H1 (cell line): ENCODE results near the gene FLT3. TPM values are rescaled to one million over a fixed set of nuclear protein-coding genes. Genes with fewer than 3 reads are reported as not detected.

Experiments
- CTCF ChIA-PET: fragments of 300-600 bp; sonication (Branson Sonifier 250); formaldehyde crosslinking; loops from one replicate; lab custom pipeline; 2021; ENCODE audit not compliant: partially characterized antibody; lab: Charles Lee
- POLR2A ChIA-PET: fragments of 300-600 bp; sonication (Branson Sonifier 250); formaldehyde crosslinking; loops from one replicate; lab custom pipeline; 2021; ENCODE audit warnings: inconsistent platforms; ENCODE audit not compliant: partially characterized antibody; lab: Charles Lee
- DNase-seq, 2 experiments: peaks; one replicate each; pipeline versions ENCODE4 v3.0.0 to v3.0.0-alpha.2; 2010 to 2022; ENCODE audit warnings: low spot score in 2 of 2, low read depth in 1 of 2, mixed read lengths in 1 of 2
- FAIRE-seq: peaks from 2 replicates; lab custom pipeline; 2011; peaks lifted over from hg19 to GRCh38; lab: Jason Lieb, UNC
- H2AFZ ChIP-seq: 2 replicates; pipeline ENCODE4 v1.8.1; 2012; ENCODE audit warnings: low read length, inconsistent platforms
- H2AK5ac ChIP-seq: 2 replicates; pipeline ENCODE4 v1.6.1; 2013; ENCODE audit warnings: low read depth, low read length
- H2BK120ac ChIP-seq: replicated peaks from 2 replicates; pipeline ENCODE3; 2013; ENCODE audit warnings: low read depth, low read length, inconsistent platforms
- H2BK12ac ChIP-seq: 2 replicates; pipeline ENCODE4 v1.6.1; 2013; ENCODE audit warnings: low read depth, low read length
- H2BK15ac ChIP-seq: 2 replicates; pipeline ENCODE4 v1.6.1; 2013; ENCODE audit warnings: low read length
- H2BK20ac ChIP-seq: 2 replicates; pipeline ENCODE4 v1.6.1; 2013; ENCODE audit warnings: low read length
- H2BK5ac ChIP-seq: 2 replicates; pipeline ENCODE4 v1.6.1; 2013; ENCODE audit warnings: low read depth, low read length
- H3K14ac ChIP-seq: 2 replicates; pipeline ENCODE4 v1.6.1; 2013; ENCODE audit warnings: inconsistent platforms; ENCODE audit not compliant: insufficient read length
- H3K18ac ChIP-seq: 2 replicates; pipeline ENCODE4 v1.6.1; 2013; ENCODE audit warnings: low read length; ENCODE audit errors: extremely low read depth
- H3K23ac ChIP-seq: 2 replicates; pipeline ENCODE4 v1.6.1; 2013; ENCODE audit warnings: inconsistent platforms; ENCODE audit not compliant: insufficient read length
- H3K23me2 ChIP-seq: 2 replicates; pipeline ENCODE4 v1.6.1; 2013; ENCODE audit warnings: low read depth, low read length
- H3K27ac ChIP-seq: 2 replicates; pipeline ENCODE4 v1.6.1; 2011; ENCODE audit warnings: low read depth, low read length, inconsistent platforms
- H3K27me3 ChIP-seq, 4 experiments: replicated peaks in 1 of 4; 1 replicate in 1 of 4; 2 replicates in 3 of 4; pipeline versions ENCODE4 v1.6.1 to v1.8.1; 2011 to 2013; ENCODE audit warnings: low read length in 3 of 4, mild to moderate bottlenecking in 3 of 4, inconsistent platforms in 2 of 4, mixed read lengths in 2 of 4, moderate library complexity in 1 of 4; ENCODE audit not compliant: control insufficient read depth in 3 of 4, insufficient read depth in 3 of 4; ENCODE audit errors: extremely low read depth in 1 of 4
- H3K36me3 ChIP-seq, 4 experiments: 2 replicates each; pipeline versions ENCODE4 v1.6.1 to v1.8.1; 2011 to 2013; ENCODE audit warnings: mild to moderate bottlenecking in 4 of 4, low read length in 3 of 4, moderate library complexity in 2 of 4, control low read depth in 1 of 4, inconsistent platforms in 1 of 4; ENCODE audit not compliant: insufficient read depth in 4 of 4, control insufficient read depth in 2 of 4
- H3K4ac ChIP-seq: replicated peaks from 2 replicates; pipeline ENCODE3; 2013; ENCODE audit warnings: low read length, low read depth, mixed read lengths, inconsistent platforms; ENCODE audit not compliant: insufficient read length
- H3K4me1 ChIP-seq, 4 experiments: replicated peaks in 1 of 4; 1 replicate in 1 of 4; 2 replicates in 3 of 4; pipeline versions ENCODE4 v1.6.1 to v1.8.1; 2011 to 2013; ENCODE audit warnings: low read length in 3 of 4, inconsistent platforms in 2 of 4, mixed read lengths in 1 of 4; ENCODE audit not compliant: insufficient read depth in 4 of 4, control insufficient read depth in 3 of 4
- H3K4me2 ChIP-seq, 2 experiments: 2 replicates each; pipeline versions ENCODE4 v1.6.1 to v1.8.1; 2011 to 2013; ENCODE audit warnings: low read depth in 2 of 2, low read length in 2 of 2, control low read depth in 1 of 2, inconsistent platforms in 1 of 2, mild to moderate bottlenecking in 1 of 2; ENCODE audit not compliant: insufficient read depth in 1 of 2
- H3K4me3 ChIP-seq, 4 experiments: fragments of 200-600, 300-600 bp in 1 of 4; sonication (generic), shearing (Covaris generic), sonication (Bioruptor Twin) in 1 of 4; 2 replicates each; pipeline versions ENCODE4 v1.5.1 to v1.8.1; 2011 to 2016; ENCODE audit warnings: low read length in 4 of 4, low read depth in 3 of 4, control low read depth in 2 of 4, inconsistent platforms in 2 of 4, mild to moderate bottlenecking in 2 of 4, mixed read lengths in 1 of 4, moderate library complexity in 1 of 4; ENCODE audit not compliant: insufficient read depth in 2 of 4; ENCODE audit errors: extremely low read depth in 1 of 4
- H3K56ac ChIP-seq: replicated peaks from 2 replicates; pipeline ENCODE3; 2013; ENCODE audit warnings: low read depth, mild to moderate bottlenecking, mixed read lengths, low read length, inconsistent platforms; ENCODE audit not compliant: insufficient read length
- H3K79me1 ChIP-seq: 2 replicates; pipeline ENCODE4 v1.6.1; 2013; ENCODE audit warnings: low read depth, low read length, control low read depth
- H3K79me2 ChIP-seq, 2 experiments: 2 replicates each; pipeline versions ENCODE4 v1.6.1 to v1.8.1; 2012 to 2013; ENCODE audit warnings: low read length in 2 of 2, mild to moderate bottlenecking in 2 of 2, inconsistent platforms in 1 of 2; ENCODE audit not compliant: insufficient read depth in 2 of 2, control insufficient read depth in 1 of 2
- H3K9ac ChIP-seq, 4 experiments: replicated peaks in 1 of 4; 1 replicate in 1 of 4; 2 replicates in 3 of 4; pipeline versions ENCODE4 v1.6.1 to v1.8.1; 2011 to 2013; ENCODE audit warnings: low read depth in 3 of 4, low read length in 3 of 4, control low read depth in 2 of 4, mild to moderate bottlenecking in 2 of 4, moderate library complexity in 2 of 4, inconsistent platforms in 1 of 4; ENCODE audit errors: extremely low read depth in 1 of 4
- H3K9me3 ChIP-seq, 2 experiments: 2 replicates each; pipeline versions ENCODE4 v1.6.1 to v1.8.1; 2012 to 2013; ENCODE audit warnings: mild to moderate bottlenecking in 2 of 2, moderate library complexity in 2 of 2, control low read depth in 1 of 2, inconsistent platforms in 1 of 2, low read depth in 1 of 2, low read length in 1 of 2, mixed read lengths in 1 of 2; ENCODE audit not compliant: insufficient read depth in 2 of 2
- H4K20me1 ChIP-seq, 2 experiments: replicated peaks in 1 of 2; 2 replicates each; pipeline versions ENCODE3 to v1.8.1; 2011 to 2013; ENCODE audit warnings: inconsistent platforms in 2 of 2, low read length in 2 of 2, mild to moderate bottlenecking in 1 of 2; ENCODE audit not compliant: insufficient read depth in 2 of 2, control insufficient read depth in 1 of 2
- H4K5ac ChIP-seq: 2 replicates; pipeline ENCODE4 v1.6.1; 2013; ENCODE audit warnings: low read length, low read depth, mixed read lengths, inconsistent platforms; ENCODE audit not compliant: insufficient read length
- H4K8ac ChIP-seq: 2 replicates; pipeline ENCODE4 v1.8.0; 2013; ENCODE audit warnings: mild to moderate bottlenecking, moderate library complexity, low read length, inconsistent platforms; ENCODE audit not compliant: insufficient read depth; ENCODE audit errors: extremely low read depth
- H4K91ac ChIP-seq: replicated peaks from 2 replicates; pipeline ENCODE3; 2013; ENCODE audit warnings: low read length, mixed read lengths, inconsistent platforms; ENCODE audit not compliant: insufficient read length
- ASH2L ChIP-seq: fragments of 200-600, 300-600 bp; sonication (generic); IDR thresholded peaks from one replicate; pipeline ENCODE4 v1.7.1; 2017; ENCODE audit warnings: low read length
- BRCA1 ChIP-seq: IDR thresholded peaks from 2 replicates; pipeline ENCODE4 v1.6.1; 2012; ENCODE audit warnings: low read depth, low read length, improper control_type of control experiment
- CBX8 ChIP-seq: fragments of 300-800, 300-1000 bp; sonication (generic); IDR thresholded peaks from 2 replicates; pipeline ENCODE4 v1.7.1; 2016; ENCODE audit warnings: low read depth, low read length, borderline replicate concordance
- CHD2 ChIP-seq: IDR thresholded peaks from 2 replicates; pipeline ENCODE4 v1.6.1; 2012; ENCODE audit warnings: low read length, improper control_type of control experiment
- CREB1 ChIP-seq: IDR thresholded peaks from 2 replicates; pipeline ENCODE4 v1.6.1; 2012; ENCODE audit warnings: inconsistent platforms
- EZH2 ChIP-seq: fragments of 200-600 bp; sonication (generic); IDR thresholded peaks from 2 replicates; pipeline ENCODE4 v1.7.1; 2012; ENCODE audit warnings: low read depth, mild to moderate bottlenecking, moderate library complexity, low read length, inconsistent platforms; ENCODE audit not compliant: severe bottlenecking
- GABPA ChIP-seq: IDR thresholded peaks from 2 replicates; pipeline ENCODE4 v1.6.1; 2011; ENCODE audit warnings: mild to moderate bottlenecking, low read length, moderate library complexity, borderline replicate concordance; ENCODE audit not compliant: insufficient read depth
- GTF2F1 ChIP-seq: IDR thresholded peaks from 2 replicates; pipeline ENCODE4 v1.6.1; 2012; ENCODE audit warnings: low read depth, low read length, improper control_type of control experiment, borderline replicate concordance
- RFX5 ChIP-seq: IDR thresholded peaks from 2 replicates; pipeline ENCODE4 v1.6.1; 2011; ENCODE audit warnings: low read depth, low read length, improper control_type of control experiment, borderline replicate concordance
- SIX5 ChIP-seq: IDR thresholded peaks from 2 replicates; pipeline ENCODE4 v1.6.1; 2011; ENCODE audit warnings: mild to moderate bottlenecking, low read depth, low read length
- SP1 ChIP-seq: IDR thresholded peaks from 2 replicates; pipeline ENCODE4 v1.6.1; 2011; ENCODE audit warnings: low read depth, low read length
- SUZ12 ChIP-seq: fragments of 200-600 bp; sonication (generic); IDR thresholded peaks from 2 replicates; pipeline ENCODE4 v1.6.1; 2012; ENCODE audit warnings: mild to moderate bottlenecking, inconsistent platforms, low read length, moderate library complexity, mixed read lengths
- TBP ChIP-seq: IDR thresholded peaks from 2 replicates; pipeline ENCODE4 v1.6.1; 2011; ENCODE audit warnings: low read depth, low read length, improper control_type of control experiment
- WGBS, 2 experiments: shearing (Covaris generic) in 1 of 2; methylation state at CpG; one replicate each; pipeline versions ENCODE4 v1.1.6 to v1.1.7; 2013 to 2015; ENCODE audit warnings: low lambda C conversion rate in 2 of 2, mixed read lengths in 2 of 2, inconsistent platforms in 1 of 2, low coverage in 1 of 2, missing lambda C conversion rate in 1 of 2; ENCODE audit not compliant: insufficient replicate concordance in 2 of 2, insufficient coverage in 1 of 2, insufficient read length in 1 of 2; ENCODE audit errors: extremely low coverage in 1 of 2, missing lambda C conversion rate in 1 of 2; 5-methylcytosine and 5-hydroxymethylcytosine counted together
- polyA plus RNA-seq, 7 experiments: library from polyadenylated mRNA; depleted of rRNA in 3 of 7; stranded (reverse) in 5 of 7; unstranded in 2 of 7; fragments of >200 nt in 5 of 7; fragments of 200-250 nt in 2 of 7; gene quantifications; 1 replicate in 5 of 7; 2 replicates in 1 of 7; 4 replicates in 1 of 7; pipeline versions ENCODE4 v1.2.1 to v1.2.3, GENCODE V29; 2011 to 2013; ENCODE audit warnings: missing spikeins in 2 of 7, mixed read lengths in 2 of 7
- total RNA-seq: library from RNA; stranded (reverse); fragmentation: NEBNext Ultra II Directional; extraction: Animal tissue kit (Norgen Biotek cat#: 25700); gene quantifications from 2 replicates; pipeline ENCODE4 v1.2.1, GENCODE V29; 2021

FLT3 gene
- total and polyA plus RNA-seq, 2 of the 8 experiments (the other 6 are each of a cell fraction or from before 2014, with no cell fraction given), result 0.44 to 0.71 TPM

GRCh38 chr13:27979001-27979643 lies 121.3 kb downstream of the FLT3 start:
- no peak for DNase-seq
- POLR2A ChIA-PET, result interaction anchor here (0.6 to 5.0 kb wide), 4 partner anchors 12 to 611 kb away, joined by 3 to 31 read pairs (median 4); partner anchors contain the start of gene CDX2
- H3K4me3 ChIP-seq, result peak overlapping the region in 1 of 4 experiments; percentile 28; a peak in 1 of 8 replicates
- TF ChIP-seq ASH2L (no peak), GTF2F1 (no peak), BRCA1 (no peak), EZH2 (peak; percentile 54), SP1 (0 out of 2 replicates have a peak, but pooled peaks have one; percentile 6), CHD2 (no peak), CBX8 (peak; percentile 58), CREB1 (no peak), SUZ12 (peak; percentile 42), GABPA (no peak), TBP (no peak), SIX5 (no peak), RFX5 (no peak)

More at GRCh38 chr13:27979001-27979643, 121.3 kb downstream of the FLT3 start:
- no peak overlapping the region for H3K14ac ChIP-seq
- no peak overlapping the region for H3K9ac ChIP-seq
- no peak overlapping the region for H2BK120ac ChIP-seq
- H2BK5ac ChIP-seq, result no peak overlapping the region
- peaks cover 17 to 46% of the 10 kb centered on the region in 2 experiments for H4K20me1 ChIP-seq
- no peak overlapping the region for H2BK12ac ChIP-seq
- H3K4ac ChIP-seq, result no peak overlapping the region
- H3K4me2 ChIP-seq, result peak overlapping the region; percentile 38 to 63; a peak in 3 of 4 replicates
- no peak overlapping the region for H2BK15ac ChIP-seq
- peaks cover 0 to 11% (median 0%) of the 10 kb centered on the region in 4 experiments; a peak in 1 of 8 replicates for H3K36me3 ChIP-seq
- peaks cover 2% of the 10 kb centered on the region; the same call in 1 of the 2 replicates for H3K23me2 ChIP-seq
- no peak overlapping the region for H2AK5ac ChIP-seq
- H3K9me3 ChIP-seq, result no peaks in the 10 kb centered on the region
- H2AFZ ChIP-seq, result no peak overlapping the region
- no peak overlapping the region for H3K56ac ChIP-seq
- FAIRE-seq, result no peak
- no peaks in the 10 kb centered on the region for H3K79me1 ChIP-seq
- no peak overlapping the region for H2BK20ac ChIP-seq
- no peak overlapping the region for H4K5ac ChIP-seq
- WGBS, 2 experiments, result 6% methylated on average over 15 of the region's 15 CpGs; no CpG with 5 or more reads in 1 of the 2 experiments
- H4K91ac ChIP-seq, result no peak overlapping the region
- CTCF ChIA-PET, result interaction anchor here (1.6 to 20.5 kb wide), 6 partner anchors 11 to 182 kb away, joined by 5 to 283 read pairs (median 11); partner anchors contain the start of genes CDX2 and PDX1
- H3K18ac ChIP-seq, result no peak overlapping the region
- no peak overlapping the region for H3K23ac ChIP-seq
- no peak overlapping the region for H3K27ac ChIP-seq
- no peaks in the 10 kb centered on the region for H3K79me2 ChIP-seq
- H4K8ac ChIP-seq, result no peak overlapping the region
- peaks cover 0 to 13% (median 5%) of the 10 kb centered on the region in 4 experiments; a peak in 5 of 7 replicates for H3K4me1 ChIP-seq
- H3K27me3 ChIP-seq, result peaks cover 91 to 100% (median 99%) of the 10 kb centered on the region in 4 experiments
